ENCODE data around the gene SOCS4. TPM values are rescaled to one million over a fixed set of nuclear protein-coding genes. Genes with fewer than 3 reads are reported as not detected.
A peak's percentile ranks its signal among the peaks of the same experiment; 100 is the strongest.
"Not testable (repeated sequence)": the region's sequence is repeated elsewhere in the genome, so short reads cannot be mapped to it uniquely, and the experiment has no call there.

The SOCS4 gene
- total and polyA plus RNA-seq, 12 donors: 4.5 to 23.1 (median 11.6) TPM

- no peaks in the 10 kb centered on the region for H3K27me3 ChIP-seq
These were observed 48.7 kb downstream of the SOCS4 start for GRCh38 chr14:55075628-55076175.

GRCh38 chr14:55077170-55078151 is 50.4 kb downstream of the SOCS4 start:
- intact Hi-C loops (cut with DNase I): no loop called here
- TF ChIP-seq, protein P1, sequence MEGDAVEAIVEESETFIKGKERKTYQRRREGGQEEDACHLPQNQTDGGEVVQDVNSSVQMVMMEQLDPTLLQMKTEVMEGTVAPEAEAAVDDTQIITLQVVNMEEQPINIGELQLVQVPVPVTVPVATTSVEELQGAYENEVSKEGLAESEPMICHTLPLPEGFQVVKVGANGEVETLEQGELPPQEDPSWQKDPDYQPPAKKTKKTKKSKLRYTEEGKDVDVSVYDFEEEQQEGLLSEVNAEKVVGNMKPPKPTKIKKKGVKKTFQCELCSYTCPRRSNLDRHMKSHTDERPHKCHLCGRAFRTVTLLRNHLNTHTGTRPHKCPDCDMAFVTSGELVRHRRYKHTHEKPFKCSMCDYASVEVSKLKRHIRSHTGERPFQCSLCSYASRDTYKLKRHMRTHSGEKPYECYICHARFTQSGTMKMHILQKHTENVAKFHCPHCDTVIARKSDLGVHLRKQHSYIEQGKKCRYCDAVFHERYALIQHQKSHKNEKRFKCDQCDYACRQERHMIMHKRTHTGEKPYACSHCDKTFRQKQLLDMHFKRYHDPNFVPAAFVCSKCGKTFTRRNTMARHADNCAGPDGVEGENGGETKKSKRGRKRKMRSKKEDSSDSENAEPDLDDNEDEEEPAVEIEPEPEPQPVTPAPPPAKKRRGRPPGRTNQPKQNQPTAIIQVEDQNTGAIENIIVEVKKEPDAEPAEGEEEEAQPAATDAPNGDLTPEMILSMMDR (IDR thresholded peaks at IDR 0.05): no peak
- TF ChIP-seq POLR2A (IDR thresholded peaks at IDR 0.05): no peak
- H3K27me3 ChIP-seq: no peaks in the 10 kb centered on the region
- DNase-seq: peak in 1 of 7 donors; percentile 19
- 80 to 88% (median 84%) methylated on average over 13 to 17 of the region's 17 CpGs for WGBS, 4 donors
- H3K27ac ChIP-seq: no peak overlapping the region
- H3K4me3 ChIP-seq: no peak overlapping the region
- no peaks in the 10 kb centered on the region for H3K9me3 ChIP-seq (replicated peaks in 1 of 3)
- peaks cover 0 to 2% of the 10 kb centered on the region in 2 donors for H3K4me1 ChIP-seq (replicated peaks in 1 of 2)
- H3K36me3 ChIP-seq (replicated peaks in 1 of 2): no peaks in the 10 kb centered on the region

More at GRCh38 chr14:55075628-55076175, 48.7 kb downstream of the SOCS4 start:
- no peak overlapping the region for H3K4me3 ChIP-seq
- H3K9me3 ChIP-seq (replicated peaks in 1 of 3): no peaks in the 10 kb centered on the region
- intact Hi-C loops (cut with DNase I): no loop called here
- H3K36me3 ChIP-seq (replicated peaks in 1 of 2): no peaks in the 10 kb centered on the region
- DNase-seq: no peak
- no peak overlapping the region for H3K27ac ChIP-seq
- 79 to 90% (median 85%) methylated on average over 3 of the region's 3 CpGs for WGBS, 4 donors
- TF ChIP-seq, protein P1 (IDR thresholded peaks at IDR 0.05): no peak
- no peak for TF ChIP-seq POLR2A (IDR thresholded peaks at IDR 0.05)
- H3K4me1 ChIP-seq (replicated peaks in 1 of 2): peaks cover 7 to 19% of the 10 kb centered on the region in 2 donors

DNA sequence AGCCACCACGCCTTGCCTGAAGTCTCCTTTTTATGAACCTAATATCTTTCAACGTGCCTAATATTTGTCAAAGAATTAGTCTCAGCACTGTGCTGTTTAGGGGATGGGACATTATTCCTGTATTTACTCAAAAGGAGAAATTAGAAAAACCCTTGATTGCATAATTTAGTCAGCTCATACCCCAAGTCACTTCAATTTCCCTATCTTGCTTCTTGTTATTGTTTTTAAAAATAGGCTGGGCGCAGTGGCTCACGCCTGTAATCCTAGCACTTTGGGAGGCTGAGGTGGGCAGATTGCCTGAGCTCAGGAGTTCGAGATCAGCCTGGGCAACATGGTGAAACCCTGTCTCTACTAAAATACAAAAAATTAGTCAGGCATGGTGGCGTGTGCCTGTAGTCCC is 52.9 kb downstream of the SOCS4 start:
- H3K4me1 ChIP-seq (replicated peaks in 1 of 2); H3K27ac ChIP-seq; H3K36me3 ChIP-seq (replicated peaks in 1 of 2); H3K9me3 ChIP-seq (replicated peaks in 1 of 3); DNase-seq; H3K27me3 ChIP-seq; intact Hi-C loops (cut with DNase I); H3K4me3 ChIP-seq: not testable (repeated sequence)
- 71 to 80% (median 76%) methylated on average over 6 of the region's 6 CpGs for WGBS, 4 donors

- no peaks in the 10 kb centered on the region for H3K36me3 ChIP-seq (replicated peaks in 1 of 2)
- no peak for DNase-seq
- no peak overlapping the region for H3K27ac ChIP-seq
- no peaks in the 10 kb centered on the region for H3K4me1 ChIP-seq (replicated peaks in 1 of 2)
- no peak for TF ChIP-seq POLR2A (IDR thresholded peaks at IDR 0.05)
- TF ChIP-seq, protein P1 (IDR thresholded peaks at IDR 0.05): no peak
- intact Hi-C loops (cut with DNase I): loop anchor here in 1 of 2 donors (5.0 kb wide), 1 partner anchor 73 kb away; no protein-coding TSS in a partner anchor
- H3K9me3 ChIP-seq (replicated peaks in 1 of 3): no peaks in the 10 kb centered on the region
- no peaks in the 10 kb centered on the region for H3K27me3 ChIP-seq
- no peak overlapping the region for H3K4me3 ChIP-seq
These were observed 57.5 kb downstream of the SOCS4 start for GRCh38 chr14:55084401-55085059.

Data from adrenal gland (tissue), 12 donors.